HepG2 (cell line): ENCODE results near the gene MEG3. TPM values are rescaled to one million over a fixed set of nuclear protein-coding genes. Genes with fewer than 3 reads are reported as not detected.

Source experiments
- ATAC-seq: fragments of 200-7000 bp; cut with Tn5 transposase; 3 replicates; pipeline ENCODE4 v1.9.1; 2020; ENCODE audit warnings: mild to moderate bottlenecking, moderate library complexity
- BruUV-seq: library from RNA; stranded (reverse); fragments of 400-500 nt; replicated peaks from 2 replicates; lab custom pipeline; 2021; lab: Mats Ljungman, UMichigan
- CTCF ChIA-PET: fragments of 300-600 bp; formaldehyde crosslinking; extraction: SDS; loops from one replicate; lab custom pipeline; 2021; ENCODE audit warnings: low total read pairs, inconsistent platforms, low intra/inter-chr PET ratio; lab: Yijun Ruan, JAX
- POLR2A ChIA-PET: fragments of 350-600 bp; sonication (Branson Sonifier 250); formaldehyde crosslinking; loops from one replicate; lab custom pipeline; 2020; ENCODE audit warnings: antibody characterized with exemption, inconsistent platforms; lab: Yijun Ruan, JAX
- DNase-seq: peaks from one replicate; pipeline ENCODE4 v3.0.0-alpha.2; 2015; ENCODE audit warnings: low spot score
- FAIRE-seq: peaks from 3 replicates; lab custom pipeline; 2011; peaks lifted over from hg19 to GRCh38; lab: Jason Lieb, UNC
- H2AFZ ChIP-seq: one replicate; pipeline ENCODE4 v1.6.1; 2011; ENCODE audit warnings: low read length, inconsistent platforms
- H3K27ac ChIP-seq: fragments of 300-600 bp; 3 replicates; pipeline ENCODE4 v1.8.0; 2011; ENCODE audit warnings: mixed run types, mild to moderate bottlenecking, mixed read lengths, low read length, inconsistent platforms; ENCODE audit not compliant: insufficient read depth; ENCODE audit errors: extremely low read length
- H3K27me3 ChIP-seq, 2 experiments: fragments of 200-600 bp in 1 of 2; 2 replicates in 1 of 2; 3 replicates in 1 of 2; pipeline versions ENCODE4 v1.6.0 to v1.8.0; 2011; ENCODE audit warnings: low read length in 2 of 2, mild to moderate bottlenecking in 2 of 2, moderate library complexity in 2 of 2, inconsistent platforms in 1 of 2; ENCODE audit not compliant: insufficient read depth in 2 of 2, control insufficient read depth in 1 of 2
- H3K36me3 ChIP-seq, 2 experiments: fragments of 200-600 bp in 1 of 2; replicated peaks in 1 of 2; 2 replicates in 1 of 2; 3 replicates in 1 of 2; pipeline versions ENCODE4 v1.5.1 to v1.8.0; 2011; ENCODE audit warnings: low read length in 2 of 2, inconsistent platforms in 1 of 2; ENCODE audit not compliant: insufficient read depth in 2 of 2, control insufficient read depth in 1 of 2
- H3K4me1 ChIP-seq: 2 replicates; pipeline ENCODE4 v1.5.1; 2012; ENCODE audit warnings: low read length, inconsistent platforms; ENCODE audit not compliant: insufficient read depth
- H3K4me2 ChIP-seq: 2 replicates; pipeline ENCODE4 v1.6.0; 2011; ENCODE audit warnings: low read depth, low read length, inconsistent platforms
- H3K4me3 ChIP-seq, 3 experiments: fragments of 200-600 bp in 1 of 3; sonication (generic), shearing (Covaris generic) in 1 of 3; replicated peaks in 1 of 3; 2 replicates each; pipeline ENCODE4 v1.5.1; 2011 to 2016; ENCODE audit warnings: low read length in 3 of 3, inconsistent platforms in 2 of 3, low read depth in 2 of 3, mild to moderate bottlenecking in 2 of 3, control low read depth in 1 of 3, mixed read lengths in 1 of 3; ENCODE audit not compliant: insufficient read depth in 1 of 3
- H3K79me2 ChIP-seq: one replicate; pipeline ENCODE4 v1.6.1; 2011; ENCODE audit warnings: low read length, inconsistent platforms; ENCODE audit not compliant: insufficient read depth
- H3K9ac ChIP-seq: 2 replicates; pipeline ENCODE4 v1.6.0; 2011; ENCODE audit warnings: mild to moderate bottlenecking, low read depth, low read length, inconsistent platforms; ENCODE audit not compliant: insufficient read depth
- H3K9me3 ChIP-seq: 2 replicates; pipeline ENCODE4 v1.5.1; 2012; ENCODE audit warnings: mild to moderate bottlenecking, low read length
- H4K20me1 ChIP-seq: 2 replicates; pipeline ENCODE4 v1.6.0; 2011; ENCODE audit warnings: inconsistent platforms, mild to moderate bottlenecking, low read length, moderate library complexity; ENCODE audit not compliant: insufficient read depth
- ARNT2 ChIP-seq: sonication (generic); formaldehyde crosslinking; IDR thresholded peaks from 2 replicates; pipeline ENCODE4 v1.8.0; 2022; ENCODE audit warnings: mild to moderate bottlenecking, low read depth, missing genetic modification reagents, moderate library complexity
- ATM ChIP-seq: fragments of 450-650 bp; IDR thresholded peaks from 2 replicates; pipeline ENCODE4 v1.7.1; 2017; ENCODE audit warnings: mild to moderate bottlenecking, borderline replicate concordance
- KAT8 ChIP-seq: IDR thresholded peaks from 2 replicates; pipeline ENCODE4 v1.6.1; 2016; ENCODE audit warnings: missing genetic modification reagents, missing compliant biosample characterization
- MZF1 ChIP-seq: sonication (generic); formaldehyde crosslinking; IDR thresholded peaks from 2 replicates; pipeline ENCODE4 v1.8.1; 2023; ENCODE audit warnings: mild to moderate bottlenecking, missing genetic modification reagents, borderline replicate concordance
- SOX13 ChIP-seq, 3 experiments: fragments of 450-650 bp in 1 of 3; sonication (generic) in 1 of 3; formaldehyde crosslinking in 1 of 3; IDR thresholded peaks in 2 of 3; conservative IDR thresholded peaks in 1 of 3; 2 replicates each; pipeline versions ENCODE4 v1.5.0 to v1.6.1; 2016 to 2020; ENCODE audit warnings: antibody characterized with exemption in 1 of 3, mild to moderate bottlenecking in 1 of 3, missing compliant biosample characterization in 1 of 3, missing genetic modification reagents in 1 of 3, moderate library complexity in 1 of 3
- ZBTB3 ChIP-seq: sonication (generic); formaldehyde crosslinking; IDR thresholded peaks from 2 replicates; pipeline ENCODE4 v1.4.0; 2020; ENCODE audit warnings: low read depth, mild to moderate bottlenecking, moderate library complexity, missing genetic modification reagents, borderline replicate concordance
- ZBTB7A ChIP-seq: sonication (generic); formaldehyde crosslinking; IDR thresholded peaks from 2 replicates; pipeline ENCODE4 v1.8.0; 2022; ENCODE audit warnings: mild to moderate bottlenecking, missing genetic modification reagents
- ZFYVE20 ChIP-seq: sonication (generic); formaldehyde crosslinking; IDR thresholded peaks from 2 replicates; pipeline ENCODE4 v1.8.0; 2023; ENCODE audit warnings: low read depth, mild to moderate bottlenecking, moderate library complexity, missing genetic modification reagents, borderline replicate concordance
- ZNF562 ChIP-seq: sonication (generic); formaldehyde crosslinking; IDR thresholded peaks from 2 replicates; pipeline ENCODE4 v1.8.0; 2022; ENCODE audit warnings: missing genetic modification reagents, borderline replicate concordance
- ZNF746 ChIP-seq: sonication (generic); formaldehyde crosslinking; IDR thresholded peaks from 2 replicates; pipeline ENCODE4 v1.8.0; 2022; ENCODE audit warnings: mild to moderate bottlenecking, missing genetic modification reagents
- ZNF772 ChIP-seq: sonication (generic); formaldehyde crosslinking; IDR thresholded peaks from 2 replicates; pipeline ENCODE4 v1.5.0; 2020; ENCODE audit warnings: mild to moderate bottlenecking, missing genetic modification reagents
- ZSCAN30 ChIP-seq: sonication (generic); formaldehyde crosslinking; IDR thresholded peaks from 2 replicates; pipeline ENCODE4 v1.5.0; 2020; ENCODE audit warnings: mild to moderate bottlenecking, missing genetic modification reagents
- WGBS: methylation state at CpG from one replicate; pipeline ENCODE4 v1.1.6; 2017; ENCODE audit warnings: low lambda C conversion rate; 5-methylcytosine and 5-hydroxymethylcytosine counted together
- in situ Hi-C: cut with HindIII; loops from 2 replicates; pipeline ENCODE4 v1.10.0; 2017; ENCODE audit warnings: low pct_unique_long_range_greater_than_20kb; ENCODE audit not compliant: extremely low pct_ligation_motif_present
- intact Hi-C: fragments of 100-400 bp; cut with micrococcal nuclease; formaldehyde crosslinking; loops from one replicate; pipeline ENCODE4 v1.10.0; 2022; ENCODE audit not compliant: unreplicated experiment
- polyA plus RNA-seq, 8 experiments: library from polyadenylated mRNA; depleted of rRNA in 3 of 8; stranded (reverse) in 7 of 8; unstranded in 1 of 8; fragments of >200 nt; fragmentation: Illumina TruSeq in 4 of 8; extraction: Trizol in 4 of 8; gene quantifications; 2 replicates each; pipeline versions ENCODE4 v1.2.1 to v1.2.3, GENCODE V29; 2011 to 2016; ENCODE audit warnings: low read depth in 4 of 8, missing spikeins in 1 of 8, mixed read lengths in 1 of 8; ENCODE audit not compliant: insufficient read depth in 1 of 8
- total RNA-seq, 5 experiments: library from RNA; depleted of rRNA; stranded (reverse); fragments of >200 nt; fragmentation: Illumina TruSeq; extraction: Trizol; gene quantifications; 2 replicates each; pipeline ENCODE4 v1.2.3, GENCODE V29; 2016; ENCODE audit warnings: low read depth in 1 of 5
- TF ChIP-seq, protein P1 (sequence below): sonication (generic); formaldehyde crosslinking; IDR thresholded peaks from 2 replicates; pipeline ENCODE4 v1.4.0; 2020; ENCODE audit warnings: missing genetic modification reagents
- TF ChIP-seq, protein P2 (sequence below): sonication (generic); formaldehyde crosslinking; IDR thresholded peaks from 2 replicates; pipeline ENCODE4 v1.4.0; 2020; ENCODE audit warnings: missing genetic modification reagents
- TF ChIP-seq, protein P3 (sequence below): sonication (generic); formaldehyde crosslinking; IDR thresholded peaks from 2 replicates; pipeline ENCODE4 v1.8.0; 2022; ENCODE audit warnings: mild to moderate bottlenecking, missing genetic modification reagents, moderate library complexity

MEG3 gene
- total and polyA plus RNA-seq, 2 of the 13 experiments (the other 11 are each of a cell fraction or from before 2014, with no cell fraction given): 0.17 TPM; not detected in 1

DNA sequence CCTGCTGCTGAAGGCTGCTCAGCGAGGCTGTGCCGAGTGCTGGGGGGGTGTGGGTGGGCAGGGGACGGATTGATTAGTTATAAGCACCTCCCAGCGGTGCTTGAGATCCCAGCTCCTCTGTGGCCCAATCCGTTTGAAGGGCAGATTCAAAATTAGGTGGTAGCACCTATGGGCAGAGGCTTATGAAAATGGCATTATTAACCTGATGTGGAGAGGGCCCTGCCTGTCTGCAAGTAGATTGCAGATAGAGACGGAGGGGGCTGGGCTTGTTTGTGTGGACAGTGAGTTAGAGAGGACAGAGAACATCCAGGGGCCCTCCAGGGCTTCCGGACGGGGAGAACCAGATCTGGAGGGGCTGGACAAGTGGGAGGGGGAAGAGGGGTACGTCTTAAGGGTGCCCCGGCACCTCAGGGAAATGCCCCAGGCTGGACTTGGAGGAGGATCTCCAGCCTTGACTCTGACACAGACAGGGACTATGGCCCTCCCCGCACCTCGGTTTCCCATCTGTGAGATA lies 77.8 kb downstream of the MEG3 start, which contains the start of gene RTL1:
RTL1 (minus strand) TSS at position 51 of the 514 bp plus-strand sequence. CDS start 18,934 bp downstream, outside the sequence.
- peak within 1 kb of the TSS; percentile 48 for H2AFZ ChIP-seq
- H3K9ac ChIP-seq: no peak within 1 kb of the TSS
- FAIRE-seq: no peak
- H3K79me2 ChIP-seq: no peaks in the 10 kb centered on the region
- no peaks in the 10 kb centered on the region for H4K20me1 ChIP-seq
- in situ Hi-C loops: loop anchor here (10.0 kb wide), 2 partner anchors 331 to 761 kb away; no protein-coding TSS in a partner anchor
- H3K27ac ChIP-seq: no peak within 1 kb of the TSS
- ChIA-PET POLR2A (no interaction called here), CTCF (no interaction called here)
- intact Hi-C loops: loop anchor here (5.0 kb wide), 1 partner anchor 179 kb away; no protein-coding TSS in a partner anchor
- no peaks in the 10 kb centered on the region for H3K9me3 ChIP-seq
- H3K4me2 ChIP-seq: peak within 1 kb of the TSS; percentile 69
- peaks cover 54% of the 10 kb centered on the region for H3K4me1 ChIP-seq
- ATAC-seq: no peak
- WGBS: 35% methylated on average over 10 of the region's 12 CpGs
- H3K4me3 ChIP-seq: peak within 1 kb of the TSS in 2 of 3 experiments; percentile 22 to 51; a peak in 3 of 6 replicates
- no TSS peak for BruUV-seq
- H3K36me3 ChIP-seq: no peaks in the 10 kb centered on the region
- H3K27me3 ChIP-seq: peaks cover 0 to 47% of the 10 kb centered on the region in 2 experiments; a peak in 3 of 5 replicates
- DNase-seq: no peak
- no peak for TF ChIP-seq ZBTB7A
- TF ChIP-seq, protein P1, sequence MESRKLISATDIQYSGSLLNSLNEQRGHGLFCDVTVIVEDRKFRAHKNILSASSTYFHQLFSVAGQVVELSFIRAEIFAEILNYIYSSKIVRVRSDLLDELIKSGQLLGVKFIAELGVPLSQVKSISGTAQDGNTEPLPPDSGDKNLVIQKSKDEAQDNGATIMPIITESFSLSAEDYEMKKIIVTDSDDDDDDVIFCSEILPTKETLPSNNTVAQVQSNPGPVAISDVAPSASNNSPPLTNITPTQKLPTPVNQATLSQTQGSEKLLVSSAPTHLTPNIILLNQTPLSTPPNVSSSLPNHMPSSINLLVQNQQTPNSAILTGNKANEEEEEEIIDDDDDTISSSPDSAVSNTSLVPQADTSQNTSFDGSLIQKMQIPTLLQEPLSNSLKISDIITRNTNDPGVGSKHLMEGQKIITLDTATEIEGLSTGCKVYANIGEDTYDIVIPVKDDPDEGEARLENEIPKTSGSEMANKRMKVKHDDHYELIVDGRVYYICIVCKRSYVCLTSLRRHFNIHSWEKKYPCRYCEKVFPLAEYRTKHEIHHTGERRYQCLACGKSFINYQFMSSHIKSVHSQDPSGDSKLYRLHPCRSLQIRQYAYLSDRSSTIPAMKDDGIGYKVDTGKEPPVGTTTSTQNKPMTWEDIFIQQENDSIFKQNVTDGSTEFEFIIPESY (CRISPR knock-in tag): no peak
- no peak for TF ChIP-seq ZSCAN30 (CRISPR knock-in tag)
- no peak for TF ChIP-seq ZNF746 (CRISPR knock-in tag)
- TF ChIP-seq, protein P2, sequence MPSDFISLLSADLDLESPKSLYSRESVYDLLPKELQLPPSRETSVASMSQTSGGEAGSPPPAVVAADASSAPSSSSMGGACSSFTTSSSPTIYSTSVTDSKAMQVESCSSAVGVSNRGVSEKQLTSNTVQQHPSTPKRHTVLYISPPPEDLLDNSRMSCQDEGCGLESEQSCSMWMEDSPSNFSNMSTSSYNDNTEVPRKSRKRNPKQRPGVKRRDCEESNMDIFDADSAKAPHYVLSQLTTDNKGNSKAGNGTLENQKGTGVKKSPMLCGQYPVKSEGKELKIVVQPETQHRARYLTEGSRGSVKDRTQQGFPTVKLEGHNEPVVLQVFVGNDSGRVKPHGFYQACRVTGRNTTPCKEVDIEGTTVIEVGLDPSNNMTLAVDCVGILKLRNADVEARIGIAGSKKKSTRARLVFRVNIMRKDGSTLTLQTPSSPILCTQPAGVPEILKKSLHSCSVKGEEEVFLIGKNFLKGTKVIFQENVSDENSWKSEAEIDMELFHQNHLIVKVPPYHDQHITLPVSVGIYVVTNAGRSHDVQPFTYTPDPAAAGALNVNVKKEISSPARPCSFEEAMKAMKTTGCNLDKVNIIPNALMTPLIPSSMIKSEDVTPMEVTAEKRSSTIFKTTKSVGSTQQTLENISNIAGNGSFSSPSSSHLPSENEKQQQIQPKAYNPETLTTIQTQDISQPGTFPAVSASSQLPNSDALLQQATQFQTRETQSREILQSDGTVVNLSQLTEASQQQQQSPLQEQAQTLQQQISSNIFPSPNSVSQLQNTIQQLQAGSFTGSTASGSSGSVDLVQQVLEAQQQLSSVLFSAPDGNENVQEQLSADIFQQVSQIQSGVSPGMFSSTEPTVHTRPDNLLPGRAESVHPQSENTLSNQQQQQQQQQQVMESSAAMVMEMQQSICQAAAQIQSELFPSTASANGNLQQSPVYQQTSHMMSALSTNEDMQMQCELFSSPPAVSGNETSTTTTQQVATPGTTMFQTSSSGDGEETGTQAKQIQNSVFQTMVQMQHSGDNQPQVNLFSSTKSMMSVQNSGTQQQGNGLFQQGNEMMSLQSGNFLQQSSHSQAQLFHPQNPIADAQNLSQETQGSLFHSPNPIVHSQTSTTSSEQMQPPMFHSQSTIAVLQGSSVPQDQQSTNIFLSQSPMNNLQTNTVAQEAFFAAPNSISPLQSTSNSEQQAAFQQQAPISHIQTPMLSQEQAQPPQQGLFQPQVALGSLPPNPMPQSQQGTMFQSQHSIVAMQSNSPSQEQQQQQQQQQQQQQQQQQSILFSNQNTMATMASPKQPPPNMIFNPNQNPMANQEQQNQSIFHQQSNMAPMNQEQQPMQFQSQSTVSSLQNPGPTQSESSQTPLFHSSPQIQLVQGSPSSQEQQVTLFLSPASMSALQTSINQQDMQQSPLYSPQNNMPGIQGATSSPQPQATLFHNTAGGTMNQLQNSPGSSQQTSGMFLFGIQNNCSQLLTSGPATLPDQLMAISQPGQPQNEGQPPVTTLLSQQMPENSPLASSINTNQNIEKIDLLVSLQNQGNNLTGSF (CRISPR knock-in tag): no peak
- TF ChIP-seq ZFYVE20 (CRISPR knock-in tag): no peak
- TF ChIP-seq MZF1: no peak
- TF ChIP-seq KAT8 (CRISPR knock-in tag): no peak
- TF ChIP-seq, protein P3, sequence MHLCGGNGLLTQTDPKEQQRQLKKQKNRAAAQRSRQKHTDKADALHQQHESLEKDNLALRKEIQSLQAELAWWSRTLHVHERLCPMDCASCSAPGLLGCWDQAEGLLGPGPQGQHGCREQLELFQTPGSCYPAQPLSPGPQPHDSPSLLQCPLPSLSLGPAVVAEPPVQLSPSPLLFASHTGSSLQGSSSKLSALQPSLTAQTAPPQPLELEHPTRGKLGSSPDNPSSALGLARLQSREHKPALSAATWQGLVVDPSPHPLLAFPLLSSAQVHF (CRISPR knock-in tag): no peak
- TF ChIP-seq ZBTB3 (CRISPR knock-in tag): no peak
- no peak for TF ChIP-seq ZNF772
- TF ChIP-seq ARNT2 (CRISPR knock-in tag): no peak
- no peak for TF ChIP-seq ATM
- TF ChIP-seq ZNF562 (CRISPR knock-in tag): no peak
- no peak for TF ChIP-seq SOX13 (IDR thresholded peaks at IDR 0.05)
- TF ChIP-seq SOX13 (CRISPR knock-in tag; conservative IDR thresholded peaks at IDR 0.05 in 1 of 2, IDR thresholded peaks at IDR 0.05 in 1 of 2): no peak
